GM12891 (cell line): ENCODE data around the gene ZNF592.

ENCODE experiments used
- PAX5 ChIP-seq: IDR thresholded peaks from 2 replicates; pipeline ENCODE4 v1.6.1; 2011; ENCODE audit warnings: low read length, moderate library complexity, mild to moderate bottlenecking; ENCODE audit not compliant: insufficient read depth, severe bottlenecking
- POLR2AphosphoS5 ChIP-seq: IDR thresholded peaks from 2 replicates; pipeline ENCODE4 v1.6.1; 2011; ENCODE audit warnings: low read depth, low read length, control low read depth
- SPI1 ChIP-seq: IDR thresholded peaks from 2 replicates; pipeline ENCODE4 v1.6.1; 2011; ENCODE audit warnings: low read depth, low read length, control low read depth

- no peak for TF ChIP-seq PAX5
- no peak for TF ChIP-seq SPI1
- TF ChIP-seq POLR2AphosphoS5, result no peak
Measured at GRCh38 chr15:84834969-84835368, 86.6 kb downstream of the ZNF592 start.
